DMS79 treated with DMSO at 0.1 percent for 48 hours (cell line): ENCODE results near the gene DMRTB1.

Experiments used
- DNase-seq: peaks from one replicate; lab custom pipeline; 2025; lab: John Stamatoyannopoulos, UW

Gene DMRTB1

GRCh38 chr1:53463961-53464899 is 5.0 kb downstream of the DMRTB1 start:
- DNase-seq, result no peak

GRCh38 chr1:53465023-53465957 is 6.1 kb downstream of the DMRTB1 start:
- no peak for DNase-seq

GRCh38 chr1:53467391-53467790 is 8.2 kb downstream of the DMRTB1 start:
- no peak for DNase-seq

- DNase-seq, result no peak
Observed at GRCh38 chr1:53468374-53468773, 9.2 kb downstream of the DMRTB1 start.

- DNase-seq, result no peak
Observed at GRCh38 chr1:53469373-53469772, 10.2 kb downstream of the DMRTB1 start.

- DNase-seq, result no peak
Observed at GRCh38 chr1:53470155-53470554, 11.0 kb downstream of the DMRTB1 start.

GRCh38 chr1:53470584-53470983 is 11.4 kb downstream of the DMRTB1 start:
- no peak for DNase-seq

- DNase-seq, result no peak
Observed at GRCh38 chr1:53471000-53471399, 11.8 kb downstream of the DMRTB1 start.

GRCh38 chr1:53473463-53473862 is 14.3 kb downstream of the DMRTB1 start:
- DNase-seq, result no peak

GRCh38 chr1:53475664-53476063 is 16.5 kb downstream of the DMRTB1 start:
- no peak for DNase-seq

GRCh38 chr1:53476579-53476978 is 17.4 kb downstream of the DMRTB1 start:
- DNase-seq, result no peak

- no peak for DNase-seq
Observed at GRCh38 chr1:53477651-53478501, 18.7 kb downstream of the DMRTB1 start.

- no peak for DNase-seq
Observed at GRCh38 chr1:53478502-53478818, 19.3 kb downstream of the DMRTB1 start.

GRCh38 chr1:53480678-53481077 is 21.5 kb downstream of the DMRTB1 start:
- DNase-seq, result no peak

- no peak for DNase-seq
Observed at GRCh38 chr1:53481456-53481855, 22.3 kb downstream of the DMRTB1 start.

- no peak for DNase-seq
Observed at GRCh38 chr1:53482441-53483153, 23.4 kb downstream of the DMRTB1 start.

- DNase-seq, result no peak
Observed at GRCh38 chr1:53483170-53483569, 24.0 kb downstream of the DMRTB1 start.

GRCh38 chr1:53483656-53484055 is 24.5 kb downstream of the DMRTB1 start:
- no peak for DNase-seq

- DNase-seq, result no peak
Observed at GRCh38 chr1:53484705-53485477, 25.7 kb downstream of the DMRTB1 start.
